Measurements from ENCODE around the gene CADM1.

Gene CADM1

DNA sequence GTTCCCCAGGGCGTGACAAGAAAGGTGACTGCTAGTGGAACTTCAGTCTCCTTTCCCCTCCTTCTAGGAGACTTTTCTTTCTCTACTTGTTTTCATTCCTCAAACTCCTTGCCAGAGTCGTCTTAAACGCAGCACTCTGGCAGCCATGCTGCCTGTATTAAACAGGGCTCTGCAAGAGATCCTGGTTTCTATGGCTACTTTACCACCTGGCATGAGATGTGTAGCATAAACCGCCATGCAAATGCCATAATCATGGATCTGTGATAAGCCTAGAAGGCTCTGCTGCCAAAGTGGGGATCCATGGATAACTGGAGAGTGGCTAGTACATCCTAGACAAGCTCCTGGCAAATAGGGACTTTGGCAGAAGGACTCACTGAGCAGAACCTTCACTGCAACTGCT is 321.1 kb downstream of the CADM1 start:
- H3K79me1 ChIP-seq (ENCODE audit: low read depth, low read length) = no peaks in the 10 kb centered on the region
- no peak overlapping the region for H2AFZ ChIP-seq (ENCODE audit: low read length)
- H4K91ac ChIP-seq (ENCODE audit: low read depth, low read length, poor library complexity) = no peak overlapping the region
- H3K4ac ChIP-seq (ENCODE audit: low read length) = no peak overlapping the region
- no peak overlapping the region for H2AK5ac ChIP-seq (ENCODE audit: low read depth, low read length)
- no peak for DNase-seq (ENCODE audit: low spot score)
- no peak overlapping the region for H2BK120ac ChIP-seq (ENCODE audit: low read depth, low read length)
- H3K4me1 ChIP-seq (ENCODE audit: control insufficient read depth in 2 of 2, insufficient read depth in 1 of 2, low read depth in 1 of 2, low read length in 2 of 2) = peaks cover 6 to 19% of the 10 kb centered on the region in 2 donors
- H3K4me2 ChIP-seq (ENCODE audit: insufficient read depth, low read length, poor library complexity, severe bottlenecking) = no peak overlapping the region
- no peaks in the 10 kb centered on the region for H3K9me3 ChIP-seq (replicated peaks in 1 of 2; ENCODE audit: control insufficient read depth in 2 of 2, insufficient read depth in 1 of 2, low read depth in 1 of 2, low read length in 2 of 2)
- H3K18ac ChIP-seq (ENCODE audit: low read length) = no peak overlapping the region
- no peak overlapping the region for H4K8ac ChIP-seq (ENCODE audit: low read depth, low read length)
- H2BK5ac ChIP-seq (ENCODE audit: low read length) = no peak overlapping the region
- H2BK12ac ChIP-seq (ENCODE audit: low read length) = no peak overlapping the region
- no peak overlapping the region for H3K27ac ChIP-seq (replicated peaks; ENCODE audit: low read length)
- no peaks in the 10 kb centered on the region for H3K27me3 ChIP-seq (ENCODE audit: control insufficient read depth in 3 of 3, insufficient read depth in 3 of 3, low read depth in 1 of 3, low read length in 3 of 3)
- no CpG with 5 or more reads among the region's 4 CpGs for WGBS, 2 donors (ENCODE audit: extremely low coverage in 2 of 2, insufficient read length in 2 of 2, insufficient replicate concordance in 1 of 2)
- H3K36me3 ChIP-seq (replicated peaks in 1 of 2; ENCODE audit: control insufficient read depth in 2 of 2, insufficient read depth in 2 of 2, low read length in 2 of 2) = no peaks in the 10 kb centered on the region
- no peak overlapping the region for H3K14ac ChIP-seq (ENCODE audit: low read length)
- H3K4me3 ChIP-seq (ENCODE audit: low read length in 2 of 2) = no peak overlapping the region
- H3K9ac ChIP-seq (ENCODE audit: low read depth, low read length, poor library complexity) = no peak overlapping the region
- H3K23ac ChIP-seq (ENCODE audit: low read depth, low read length, poor library complexity) = no peak overlapping the region
- no peak overlapping the region for H2BK15ac ChIP-seq (ENCODE audit: low read length)

DNA sequence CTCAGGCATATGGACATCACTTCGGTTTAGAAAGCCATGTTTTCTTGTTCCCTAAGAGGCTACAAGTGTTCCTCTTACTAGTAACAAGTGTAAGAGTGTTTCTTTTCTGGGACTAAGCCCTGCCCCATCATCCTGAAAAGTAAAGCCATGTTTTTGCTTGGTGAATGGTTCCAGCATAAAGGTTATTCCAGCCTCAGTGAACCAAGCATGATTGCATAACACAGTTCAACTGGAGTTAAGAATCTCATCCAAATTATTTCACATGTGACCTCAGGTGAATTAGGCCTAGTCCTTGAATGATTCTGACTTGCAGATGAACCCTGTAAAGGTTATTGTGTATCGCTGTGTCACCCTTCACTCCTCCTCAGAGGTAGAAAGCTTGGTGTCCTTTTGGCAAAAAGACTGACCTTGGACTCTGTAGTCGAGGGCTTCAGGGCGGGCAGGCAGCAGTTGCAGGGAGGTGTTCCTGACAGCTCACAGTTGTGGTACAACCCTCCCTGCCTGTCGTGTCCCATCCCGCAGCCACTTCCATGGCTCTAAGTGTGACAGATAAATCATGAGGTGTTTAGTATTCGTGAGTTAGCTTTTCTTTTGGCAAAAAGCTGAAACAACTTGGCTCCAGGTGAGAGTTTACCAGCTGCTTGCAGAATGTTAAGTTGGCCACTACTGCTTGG is 321.8 kb downstream of the CADM1 start:
- H2BK5ac ChIP-seq (ENCODE audit: low read length) = no peak overlapping the region
- H3K4me3 ChIP-seq (ENCODE audit: low read length in 2 of 2) = no peak overlapping the region
- no peak overlapping the region for H3K18ac ChIP-seq (ENCODE audit: low read length)
- H2BK120ac ChIP-seq (ENCODE audit: low read depth, low read length) = no peak overlapping the region
- H3K36me3 ChIP-seq (replicated peaks in 1 of 2; ENCODE audit: control insufficient read depth in 2 of 2, insufficient read depth in 2 of 2, low read length in 2 of 2) = no peaks in the 10 kb centered on the region
- no peak overlapping the region for H3K4me2 ChIP-seq (ENCODE audit: insufficient read depth, low read length, poor library complexity, severe bottlenecking)
- H4K8ac ChIP-seq (ENCODE audit: low read depth, low read length) = no peak overlapping the region
- no peaks in the 10 kb centered on the region for H3K9me3 ChIP-seq (replicated peaks in 1 of 2; ENCODE audit: control insufficient read depth in 2 of 2, insufficient read depth in 1 of 2, low read depth in 1 of 2, low read length in 2 of 2)
- H2AFZ ChIP-seq (ENCODE audit: low read length) = no peak overlapping the region
- H3K27me3 ChIP-seq (ENCODE audit: control insufficient read depth in 3 of 3, insufficient read depth in 3 of 3, low read depth in 1 of 3, low read length in 3 of 3) = no peaks in the 10 kb centered on the region
- no peak for DNase-seq (ENCODE audit: low spot score)
- no peak overlapping the region for H3K23ac ChIP-seq (ENCODE audit: low read depth, low read length, poor library complexity)
- no peak overlapping the region for H3K14ac ChIP-seq (ENCODE audit: low read length)
- H2BK15ac ChIP-seq (ENCODE audit: low read length) = no peak overlapping the region
- no peak overlapping the region for H3K4ac ChIP-seq (ENCODE audit: low read length)
- H3K79me1 ChIP-seq (ENCODE audit: low read depth, low read length) = no peaks in the 10 kb centered on the region
- no peak overlapping the region for H2AK5ac ChIP-seq (ENCODE audit: low read depth, low read length)
- H3K9ac ChIP-seq (ENCODE audit: low read depth, low read length, poor library complexity) = no peak overlapping the region
- peaks cover 12 to 23% of the 10 kb centered on the region in 2 donors for H3K4me1 ChIP-seq (ENCODE audit: control insufficient read depth in 2 of 2, insufficient read depth in 1 of 2, low read depth in 1 of 2, low read length in 2 of 2)
- H3K27ac ChIP-seq (replicated peaks; ENCODE audit: low read length) = no peak overlapping the region
- no peak overlapping the region for H2BK12ac ChIP-seq (ENCODE audit: low read length)
- H4K91ac ChIP-seq (ENCODE audit: low read depth, low read length, poor library complexity) = no peak overlapping the region
- WGBS, 2 donors (ENCODE audit: extremely low coverage in 2 of 2, insufficient read length in 2 of 2, insufficient replicate concordance in 1 of 2) = no CpG with 5 or more reads among the region's 7 CpGs

DNA sequence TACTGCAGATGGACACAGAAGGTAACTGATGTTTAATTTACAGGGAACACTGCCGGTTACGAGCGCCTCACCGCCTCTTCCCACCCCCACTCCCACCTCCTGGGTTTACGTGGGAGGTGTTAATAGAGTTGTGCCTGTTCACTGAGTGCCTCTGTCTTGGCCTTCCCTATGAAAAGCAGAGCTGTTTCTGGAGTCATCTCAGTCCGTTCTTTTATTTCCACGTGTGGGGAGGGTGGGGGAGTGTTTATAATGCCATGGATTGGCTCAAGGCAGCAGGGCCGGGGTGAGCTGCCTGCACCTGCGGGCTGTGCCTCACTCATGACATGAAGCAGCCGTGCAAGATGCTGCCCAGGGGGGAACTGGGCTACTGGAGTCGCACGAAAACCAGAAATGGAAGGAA is 322.7 kb downstream of the CADM1 start:
- H3K9me3 ChIP-seq (replicated peaks in 1 of 2; ENCODE audit: control insufficient read depth in 2 of 2, insufficient read depth in 1 of 2, low read depth in 1 of 2, low read length in 2 of 2) = no peaks in the 10 kb centered on the region
- H2BK120ac ChIP-seq (ENCODE audit: low read depth, low read length) = no peak overlapping the region
- no peak overlapping the region for H4K91ac ChIP-seq (ENCODE audit: low read depth, low read length, poor library complexity)
- H3K23ac ChIP-seq (ENCODE audit: low read depth, low read length, poor library complexity) = no peak overlapping the region
- H2AFZ ChIP-seq (ENCODE audit: low read length) = no peak overlapping the region
- H3K9ac ChIP-seq (ENCODE audit: low read depth, low read length, poor library complexity) = no peak overlapping the region
- H2AK5ac ChIP-seq (ENCODE audit: low read depth, low read length) = no peak overlapping the region
- H3K4ac ChIP-seq (ENCODE audit: low read length) = no peak overlapping the region
- H3K36me3 ChIP-seq (replicated peaks in 1 of 2; ENCODE audit: control insufficient read depth in 2 of 2, insufficient read depth in 2 of 2, low read length in 2 of 2) = no peaks in the 10 kb centered on the region
- H2BK5ac ChIP-seq (ENCODE audit: low read length) = no peak overlapping the region
- H3K4me2 ChIP-seq (ENCODE audit: insufficient read depth, low read length, poor library complexity, severe bottlenecking) = no peak overlapping the region
- no peak for DNase-seq (ENCODE audit: low spot score)
- H3K27ac ChIP-seq (replicated peaks; ENCODE audit: low read length) = no peak overlapping the region
- peaks cover 12 to 21% of the 10 kb centered on the region in 2 donors for H3K4me1 ChIP-seq (ENCODE audit: control insufficient read depth in 2 of 2, insufficient read depth in 1 of 2, low read depth in 1 of 2, low read length in 2 of 2)
- H3K18ac ChIP-seq (ENCODE audit: low read length) = peak overlapping the region; percentile 49
- no peak overlapping the region for H3K14ac ChIP-seq (ENCODE audit: low read length)
- no peaks in the 10 kb centered on the region for H3K79me1 ChIP-seq (ENCODE audit: low read depth, low read length)
- H4K8ac ChIP-seq (ENCODE audit: low read depth, low read length) = no peak overlapping the region
- no peaks in the 10 kb centered on the region for H3K27me3 ChIP-seq (ENCODE audit: control insufficient read depth in 3 of 3, insufficient read depth in 3 of 3, low read depth in 1 of 3, low read length in 3 of 3)
- H2BK12ac ChIP-seq (ENCODE audit: low read length) = no peak overlapping the region
- no peak overlapping the region for H2BK15ac ChIP-seq (ENCODE audit: low read length)
- H3K4me3 ChIP-seq (ENCODE audit: low read length in 2 of 2) = no peak overlapping the region
- WGBS, 2 donors (ENCODE audit: extremely low coverage in 2 of 2, insufficient read length in 2 of 2, insufficient replicate concordance in 1 of 2) = no CpG with 5 or more reads among the region's 12 CpGs

DNA sequence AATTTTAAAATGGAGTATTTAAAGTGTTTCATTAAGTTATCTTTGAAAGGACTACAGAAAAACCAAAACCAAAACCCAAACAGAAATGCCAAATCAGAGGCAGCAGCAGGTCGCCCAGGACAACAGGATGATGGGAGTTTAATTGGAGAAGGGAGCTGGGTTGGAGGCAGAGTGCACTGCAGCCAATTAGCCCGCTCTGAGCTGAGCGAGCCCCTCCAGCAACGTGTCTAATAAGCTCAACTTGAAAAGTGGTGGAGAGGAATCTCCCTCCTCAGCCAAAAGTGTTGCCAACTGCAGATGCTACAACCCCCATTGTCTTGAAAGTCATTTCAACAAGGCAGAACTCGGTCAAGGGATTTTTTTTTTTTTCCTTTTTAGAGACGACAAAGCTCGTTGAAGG is 323.9 kb downstream of the CADM1 start:
- Histone ChIP-seq H3K9ac (ENCODE audit: low read depth, low read length, poor library complexity) (no peak overlapping the region), H3K14ac (ENCODE audit: low read length) (no peak overlapping the region), H3K4ac (ENCODE audit: low read length) (no peak overlapping the region), H2AK5ac (ENCODE audit: low read depth, low read length) (no peak overlapping the region), H3K27ac (replicated peaks; ENCODE audit: low read length) (no peak overlapping the region), H3K9me3 (replicated peaks in 1 of 2; ENCODE audit: control insufficient read depth in 2 of 2, insufficient read depth in 1 of 2, low read depth in 1 of 2, low read length in 2 of 2) (no peaks in the 10 kb centered on the region), H2BK15ac (ENCODE audit: low read length) (no peak overlapping the region), H2BK12ac (ENCODE audit: low read length) (no peak overlapping the region), H2AFZ (ENCODE audit: low read length) (no peak overlapping the region), H4K8ac (ENCODE audit: low read depth, low read length) (no peak overlapping the region), H3K36me3 (replicated peaks in 1 of 2; ENCODE audit: control insufficient read depth in 2 of 2, insufficient read depth in 2 of 2, low read length in 2 of 2) (no peaks in the 10 kb centered on the region), H3K23ac (ENCODE audit: low read depth, low read length, poor library complexity) (no peak overlapping the region), H3K4me2 (ENCODE audit: insufficient read depth, low read length, poor library complexity, severe bottlenecking) (no peak overlapping the region), H3K4me3 (ENCODE audit: low read length in 2 of 2) (no peak overlapping the region), H3K27me3 (ENCODE audit: control insufficient read depth in 3 of 3, insufficient read depth in 3 of 3, low read depth in 1 of 3, low read length in 3 of 3) (no peaks in the 10 kb centered on the region), H2BK120ac (ENCODE audit: low read depth, low read length) (no peak overlapping the region), H2BK5ac (ENCODE audit: low read length) (no peak overlapping the region), H3K79me1 (ENCODE audit: low read depth, low read length) (no peaks in the 10 kb centered on the region), H4K91ac (ENCODE audit: low read depth, low read length, poor library complexity) (no peak overlapping the region), H3K18ac (ENCODE audit: low read length) (peak overlapping the region; percentile 3), H3K4me1 (ENCODE audit: control insufficient read depth in 2 of 2, insufficient read depth in 1 of 2, low read depth in 1 of 2, low read length in 2 of 2) (peaks cover 12 to 21% of the 10 kb centered on the region in 2 donors)
- WGBS, 2 donors (ENCODE audit: extremely low coverage in 2 of 2, insufficient read length in 2 of 2, insufficient replicate concordance in 1 of 2) = no CpG with 5 or more reads among the region's 7 CpGs
- DNase-seq (ENCODE audit: low spot score) = no peak

Measured in neuronal stem cell (in vitro differentiated cells).